Neural crest cell (in vitro differentiated cells): ENCODE results near the gene GRIN2A. TPM values are rescaled to one million over a fixed set of nuclear protein-coding genes. Genes with fewer than 3 reads are reported as not detected.

Experiments
- DNase-seq: peaks from one replicate; pipeline ENCODE4 v3.0.0; 2021; ENCODE audit warnings: low read depth, mixed read lengths, low spot score
- H3K27ac Mint-ChIP-seq: one replicate; pipeline ENCODE4 v1.8.0; 2021; ENCODE audit warnings: mild to moderate bottlenecking, mixed read lengths; ENCODE audit not compliant: unreplicated experiment
- H3K27me3 Mint-ChIP-seq: 2 replicates; pipeline ENCODE4 v1.8.0; 2021; ENCODE audit warnings: low read depth, mild to moderate bottlenecking, mixed read lengths
- H3K36me3 Mint-ChIP-seq: 2 replicates; pipeline ENCODE4 v1.8.0; 2021; ENCODE audit warnings: low read depth, mild to moderate bottlenecking, mixed read lengths
- H3K4me1 Mint-ChIP-seq: 2 replicates; pipeline ENCODE4 v1.8.0; 2021; ENCODE audit warnings: mixed read lengths
- H3K4me3 Mint-ChIP-seq: one replicate; pipeline ENCODE4 v1.8.0; 2021; ENCODE audit warnings: mild to moderate bottlenecking, mixed read lengths
- H3K9me3 Mint-ChIP-seq: 2 replicates; pipeline ENCODE4 v1.8.0; 2021; ENCODE audit warnings: mixed read lengths
- CTCF ChIP-seq: fragments of 200-600 bp; sonication (generic); conservative IDR thresholded peaks from 2 replicates; pipeline ENCODE4 v1.5.0; 2021; ENCODE audit warnings: antibody characterized with exemption, mild to moderate bottlenecking
- total RNA-seq: library from RNA; stranded (reverse); gene quantifications from 2 replicates; pipeline ENCODE4 v1.2.1, GENCODE V29; 2021

GRIN2A gene
- total RNA-seq, 1 donor from 2014 or later, result 0.09 TPM

- peaks cover 4% of the 10 kb centered on the region for H3K27me3 Mint-ChIP-seq
- no peak for DNase-seq
- no peak overlapping the region for H3K4me3 Mint-ChIP-seq
- H3K27ac Mint-ChIP-seq, result no peak overlapping the region
- no peak for TF ChIP-seq CTCF
- no peaks in the 10 kb centered on the region for H3K36me3 Mint-ChIP-seq
- H3K9me3 Mint-ChIP-seq, result no peaks in the 10 kb centered on the region
- peaks cover 17% of the 10 kb centered on the region for H3K4me1 Mint-ChIP-seq
Measured at GRCh38 chr16:10083301-10083700, 98.9 kb downstream of the GRIN2A start.

GRCh38 chr16:10081201-10081940 lies 100.9 kb downstream of the GRIN2A start:
- Mint-ChIP-seq H3K4me1 (peaks cover 17% of the 10 kb centered on the region), H3K4me3 (no peak overlapping the region), H3K27me3 (no peaks in the 10 kb centered on the region), H3K9me3 (no peaks in the 10 kb centered on the region), H3K27ac (no peak overlapping the region), H3K36me3 (no peaks in the 10 kb centered on the region)
- no peak for DNase-seq
- TF ChIP-seq CTCF, result no peak

- Mint-ChIP-seq H3K9me3 (no peaks in the 10 kb centered on the region), H3K4me1 (peaks cover 17% of the 10 kb centered on the region), H3K36me3 (no peaks in the 10 kb centered on the region), H3K27me3 (no peaks in the 10 kb centered on the region), H3K27ac (no peak overlapping the region), H3K4me3 (no peak overlapping the region)
- TF ChIP-seq CTCF, result no peak
- DNase-seq, result no peak
Measured at GRCh38 chr16:10080051-10080772, 102.0 kb downstream of the GRIN2A start.

GRCh38 chr16:10078541-10078949 lies 103.7 kb downstream of the GRIN2A start:
- Mint-ChIP-seq H3K4me3 (no peak overlapping the region), H3K4me1 (peaks cover 17% of the 10 kb centered on the region), H3K9me3 (no peaks in the 10 kb centered on the region), H3K27me3 (peaks cover 4% of the 10 kb centered on the region), H3K27ac (peak overlapping the region; percentile 40), H3K36me3 (no peaks in the 10 kb centered on the region)
- TF ChIP-seq CTCF, result no peak
- peak; percentile 2 for DNase-seq

GRCh38 chr16:10077861-10078260 lies 104.4 kb downstream of the GRIN2A start:
- no peak for DNase-seq
- Mint-ChIP-seq H3K4me3 (no peak overlapping the region), H3K27me3 (peaks cover 4% of the 10 kb centered on the region), H3K27ac (no peak overlapping the region), H3K4me1 (peaks cover 17% of the 10 kb centered on the region), H3K9me3 (no peaks in the 10 kb centered on the region), H3K36me3 (no peaks in the 10 kb centered on the region)
- TF ChIP-seq CTCF, result no peak
